ENCODE data around the gene WIPI1. TPM values are rescaled to one million over a fixed set of nuclear protein-coding genes. Genes with fewer than 3 reads are reported as not detected.

The WIPI1 gene
- polyA plus RNA-seq, 1 donor (not counting 4 experiments of a cell fraction or from before 2014, with no cell fraction given), result 49.4 TPM

- H4K20me1 ChIP-seq (ENCODE audit: control insufficient read depth, extremely low read depth, insufficient read depth, low read length), result no peaks in the 10 kb centered on the region
- no peak overlapping the region for H3K27ac ChIP-seq (ENCODE audit: control insufficient read depth, insufficient read depth, low read length)
- peaks cover 28% of the 10 kb centered on the region for H3K4me1 ChIP-seq (ENCODE audit: control insufficient read depth, extremely low read depth, insufficient read depth, low read length)
- H3K9ac ChIP-seq (ENCODE audit: control insufficient read depth, extremely low read depth, insufficient read depth, low read length), result no peak overlapping the region
- no peaks in the 10 kb centered on the region for H3K27me3 ChIP-seq (ENCODE audit: control insufficient read depth, extremely low read depth, insufficient read depth, low read length)
- H3K9me3 ChIP-seq (ENCODE audit: control insufficient read depth, low read depth, low read length), result no peaks in the 10 kb centered on the region
- DNase-seq (ENCODE audit: low read depth, low spot score) (no peak), FAIRE-seq (no peak)
- H3K4me3 ChIP-seq (ENCODE audit: control insufficient read depth in 2 of 3, extremely low read depth in 1 of 3, insufficient read depth in 2 of 3, low read depth in 1 of 3, low read length in 3 of 3), result no peak overlapping the region
- peaks cover 3% of the 10 kb centered on the region for H3K9me1 ChIP-seq (ENCODE audit: control insufficient read depth, extremely low read depth, insufficient read depth, low read length)
- no peaks in the 10 kb centered on the region for H3K36me3 ChIP-seq (ENCODE audit: control insufficient read depth in 2 of 2, extremely low read depth in 1 of 2, insufficient read depth in 2 of 2, low read length in 2 of 2)
- dilution Hi-C loops (cut with MboI; ENCODE audit: extremely low pct_ligation_motif_present, low sequenced_read_pairs), result no loop called here
- H3K79me2 ChIP-seq (ENCODE audit: control insufficient read depth, insufficient read depth, low read length), result no peaks in the 10 kb centered on the region
- TF ChIP-seq EZH2 (IDR thresholded peaks at IDR 0.05; ENCODE audit: low read length) (no peak), CTCF (optimal IDR thresholded peaks at IDR 0.05 in 1 of 3, IDR thresholded peaks at IDR 0.05 in 1 of 3, conservative IDR thresholded peaks at IDR 0.05 in 1 of 3; ENCODE audit: extremely low read depth in 1 of 3, insufficient read depth in 2 of 3, low read length in 3 of 3) (no peak)
- H3K4me2 ChIP-seq (ENCODE audit: control insufficient read depth, extremely low read depth, insufficient read depth, low read depth, low read length), result no peak overlapping the region
- no peak overlapping the region for H2AFZ ChIP-seq (ENCODE audit: control insufficient read depth, low read length)
Measured at GRCh38 chr17:68463211-68464019, 6.1 kb upstream of the WIPI1 start.

GRCh38 chr17:68462381-68463210, 5.3 kb upstream of the WIPI1 start:
- Histone ChIP-seq H3K4me1 (ENCODE audit: control insufficient read depth, extremely low read depth, insufficient read depth, low read length) (peaks cover 33% of the 10 kb centered on the region), H3K27me3 (ENCODE audit: control insufficient read depth, extremely low read depth, insufficient read depth, low read length) (no peaks in the 10 kb centered on the region), H3K4me2 (ENCODE audit: control insufficient read depth, extremely low read depth, insufficient read depth, low read depth, low read length) (peak overlapping the region; percentile 37), H3K9me1 (ENCODE audit: control insufficient read depth, extremely low read depth, insufficient read depth, low read length) (peaks cover 3% of the 10 kb centered on the region), H3K27ac (ENCODE audit: control insufficient read depth, insufficient read depth, low read length) (no peak overlapping the region), H3K9me3 (ENCODE audit: control insufficient read depth, low read depth, low read length) (no peaks in the 10 kb centered on the region), H3K4me3 (ENCODE audit: control insufficient read depth in 2 of 3, extremely low read depth in 1 of 3, insufficient read depth in 2 of 3, low read depth in 1 of 3, low read length in 3 of 3) (no peak overlapping the region), H4K20me1 (ENCODE audit: control insufficient read depth, extremely low read depth, insufficient read depth, low read length) (no peaks in the 10 kb centered on the region), H3K79me2 (ENCODE audit: control insufficient read depth, insufficient read depth, low read length) (no peaks in the 10 kb centered on the region), H2AFZ (ENCODE audit: control insufficient read depth, low read length) (peak overlapping the region; percentile 17), H3K9ac (ENCODE audit: control insufficient read depth, extremely low read depth, insufficient read depth, low read length) (no peak overlapping the region), H3K36me3 (ENCODE audit: control insufficient read depth in 2 of 2, extremely low read depth in 1 of 2, insufficient read depth in 2 of 2, low read length in 2 of 2) (no peaks in the 10 kb centered on the region)
- TF ChIP-seq CTCF (optimal IDR thresholded peaks at IDR 0.05 in 1 of 3, IDR thresholded peaks at IDR 0.05 in 1 of 3, conservative IDR thresholded peaks at IDR 0.05 in 1 of 3; ENCODE audit: extremely low read depth in 1 of 3, insufficient read depth in 2 of 3, low read length in 3 of 3), result peak; percentile 62 to 71 (median 68)
- TF ChIP-seq EZH2 (IDR thresholded peaks at IDR 0.05; ENCODE audit: low read length), result no peak
- DNase-seq (ENCODE audit: low read depth, low spot score) (no peak), FAIRE-seq (peak; percentile 82)
- dilution Hi-C loops (cut with MboI; ENCODE audit: extremely low pct_ligation_motif_present, low sequenced_read_pairs), result no loop called here

Measured in keratinocyte (primary cell).